Upper lobe of right lung (tissue), 1 donor: Measurements from ENCODE around the gene ZFTA. TPM values are rescaled to one million over a fixed set of nuclear protein-coding genes. Genes with fewer than 3 reads are reported as not detected.
A peak's percentile ranks its signal among the peaks of the same experiment; 100 is the strongest.

Source experiments
- ATAC-seq: fragments of 200-7000 bp; cut with Tn5 transposase; one replicate; pipeline ENCODE4 v1.9.1; 2020; ENCODE audit warnings: mild to moderate bottlenecking, moderate library complexity
- DNase-seq: peaks from one replicate; pipeline ENCODE4 v3.0.0-alpha.2; 2020
- H3K27ac ChIP-seq: fragments of 200-600 bp; one replicate; pipeline ENCODE4 v1.8.0; 2022
- H3K27me3 ChIP-seq: fragments of 200-600 bp; one replicate; pipeline ENCODE4 v1.8.0; 2022; ENCODE audit warnings: mild to moderate bottlenecking
- H3K36me3 ChIP-seq: fragments of 200-600 bp; one replicate; pipeline ENCODE4 v1.8.0; 2022
- H3K4me1 ChIP-seq: fragments of 200-600 bp; one replicate; pipeline ENCODE4 v1.8.0; 2022
- H3K4me3 ChIP-seq: fragments of 200-600 bp; one replicate; pipeline ENCODE4 v1.8.0; 2022; ENCODE audit warnings: mild to moderate bottlenecking
- H3K9me3 ChIP-seq: fragments of 200-600 bp; one replicate; pipeline ENCODE4 v1.8.0; 2022
- intact Hi-C: fragments of 100-400 bp; cut with DNase I; formaldehyde crosslinking; loops from one replicate; pipeline ENCODE4 v1.11.0; 2022
- total RNA-seq: library from RNA; stranded (reverse); fragmentation: NEBNext Ultra II Directional; extraction: Animal tissue kit (Norgen Biotek cat#: 25700); gene quantifications from one replicate; pipeline ENCODE4 v1.2.1, GENCODE V29; 2021
- TF ChIP-seq, protein P1 (sequence below): fragments of 200-600 bp; IDR thresholded peaks from one replicate; pipeline ENCODE4 v1.8.0; 2022; ENCODE audit warnings: antibody characterized with exemption
- donor health status: DM: no; HTN: yes; CAD: no; lungs with severe emphysema.

Gene ZFTA
- total RNA-seq, 1 donor from 2014 or later: 9.5 TPM

GRCh38 chr11:63770763-63771162 is 2.2 kb upstream of the ZFTA start:
- TF ChIP-seq, protein P1, sequence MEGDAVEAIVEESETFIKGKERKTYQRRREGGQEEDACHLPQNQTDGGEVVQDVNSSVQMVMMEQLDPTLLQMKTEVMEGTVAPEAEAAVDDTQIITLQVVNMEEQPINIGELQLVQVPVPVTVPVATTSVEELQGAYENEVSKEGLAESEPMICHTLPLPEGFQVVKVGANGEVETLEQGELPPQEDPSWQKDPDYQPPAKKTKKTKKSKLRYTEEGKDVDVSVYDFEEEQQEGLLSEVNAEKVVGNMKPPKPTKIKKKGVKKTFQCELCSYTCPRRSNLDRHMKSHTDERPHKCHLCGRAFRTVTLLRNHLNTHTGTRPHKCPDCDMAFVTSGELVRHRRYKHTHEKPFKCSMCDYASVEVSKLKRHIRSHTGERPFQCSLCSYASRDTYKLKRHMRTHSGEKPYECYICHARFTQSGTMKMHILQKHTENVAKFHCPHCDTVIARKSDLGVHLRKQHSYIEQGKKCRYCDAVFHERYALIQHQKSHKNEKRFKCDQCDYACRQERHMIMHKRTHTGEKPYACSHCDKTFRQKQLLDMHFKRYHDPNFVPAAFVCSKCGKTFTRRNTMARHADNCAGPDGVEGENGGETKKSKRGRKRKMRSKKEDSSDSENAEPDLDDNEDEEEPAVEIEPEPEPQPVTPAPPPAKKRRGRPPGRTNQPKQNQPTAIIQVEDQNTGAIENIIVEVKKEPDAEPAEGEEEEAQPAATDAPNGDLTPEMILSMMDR: no peak
- ATAC-seq (no peak), DNase-seq (no peak)
- Histone ChIP-seq H3K27ac (no peak overlapping the region), H3K4me1 (peaks cover 22% of the 10 kb centered on the region), H3K27me3 (no peaks in the 10 kb centered on the region), H3K4me3 (no peak overlapping the region), H3K9me3 (no peaks in the 10 kb centered on the region), H3K36me3 (no peaks in the 10 kb centered on the region)
- intact Hi-C loops: no loop called here

- Histone ChIP-seq H3K27ac (peak overlapping the region; percentile 55), H3K27me3 (no peaks in the 10 kb centered on the region), H3K36me3 (no peaks in the 10 kb centered on the region), H3K4me3 (peak overlapping the region; percentile 82), H3K4me1 (peaks cover 22% of the 10 kb centered on the region), H3K9me3 (no peaks in the 10 kb centered on the region)
- intact Hi-C loops: no loop called here
- no peak for DNase-seq
- no peak for ATAC-seq
- TF ChIP-seq, protein P1: no peak
These were observed 1.3 kb upstream of the ZFTA start for GRCh38 chr11:63769714-63770455.

DNA sequence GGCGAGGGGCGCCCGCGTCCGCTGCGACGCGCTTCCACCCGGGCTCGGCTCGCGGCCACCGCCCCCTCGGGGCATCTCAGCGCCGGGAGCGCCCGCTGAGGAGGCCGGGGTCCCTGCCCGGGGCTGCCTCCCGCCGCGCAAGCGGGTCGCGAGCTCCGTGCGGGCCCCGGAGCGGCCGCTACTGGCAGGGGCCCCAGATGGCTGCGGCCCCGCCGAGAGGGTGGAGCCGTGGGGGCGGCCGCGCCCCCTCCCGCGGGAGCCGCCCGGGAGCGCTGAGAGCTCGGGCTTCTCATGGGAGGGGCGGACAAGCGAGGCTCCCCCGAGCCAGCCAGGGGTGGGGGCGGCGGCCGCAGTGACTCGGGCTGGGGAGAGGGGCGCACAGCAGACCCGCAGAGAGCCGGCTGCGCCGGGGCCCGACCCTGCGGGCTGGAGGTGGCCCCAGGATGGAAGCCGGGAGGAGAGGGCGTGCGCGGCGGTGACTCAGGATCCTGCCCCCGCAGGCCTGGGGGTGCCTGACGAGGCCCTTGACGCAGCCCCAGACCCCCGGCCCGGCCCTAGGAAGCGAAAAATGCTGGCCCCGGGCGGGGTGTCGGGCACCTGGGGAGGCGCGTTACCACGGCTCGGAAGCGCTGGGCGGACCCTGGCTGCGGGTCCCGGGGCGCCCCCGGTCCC is 603 bp upstream of the ZFTA start:
- ATAC-seq (peak; percentile 56), DNase-seq (peak; percentile 70)
- Histone ChIP-seq H3K4me3 (peak overlapping the region; percentile 82), H3K36me3 (no peaks in the 10 kb centered on the region), H3K9me3 (no peaks in the 10 kb centered on the region), H3K27me3 (no peaks in the 10 kb centered on the region), H3K27ac (peak overlapping the region; percentile 55), H3K4me1 (peaks cover 22% of the 10 kb centered on the region)
- TF ChIP-seq, protein P1: no peak
- intact Hi-C loops: no loop called here

- peak overlapping the region; percentile 82 for H3K4me3 ChIP-seq
- TF ChIP-seq, protein P1: no peak
- peak overlapping the region; percentile 68 for H3K27ac ChIP-seq
- peak; percentile 31 for ATAC-seq
- no peaks in the 10 kb centered on the region for H3K27me3 ChIP-seq
- H3K36me3 ChIP-seq: no peaks in the 10 kb centered on the region
- H3K4me1 ChIP-seq: peaks cover 22% of the 10 kb centered on the region
- intact Hi-C loops: no loop called here
- H3K9me3 ChIP-seq: no peaks in the 10 kb centered on the region
- DNase-seq: peak; percentile 68
These were observed 874 bp downstream of the ZFTA start for GRCh38 chr11:63767565-63768236.

DNA sequence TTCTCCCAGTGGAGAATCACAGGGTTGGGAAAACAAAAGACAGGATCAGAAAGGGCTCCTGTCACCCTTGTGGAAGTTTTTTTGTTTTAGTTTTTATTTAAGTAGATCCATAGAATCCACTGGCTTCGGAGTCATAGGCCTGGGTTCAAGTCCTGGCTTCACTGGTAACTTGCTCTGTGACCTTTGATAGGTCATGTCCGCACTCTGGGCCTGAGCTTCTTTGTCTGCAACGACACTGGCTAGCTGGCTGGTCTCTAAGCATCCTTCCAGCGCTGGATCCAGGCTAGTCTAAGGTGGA is 1.4 kb downstream of the ZFTA start:
- no peaks in the 10 kb centered on the region for H3K27me3 ChIP-seq
- H3K4me3 ChIP-seq: peak overlapping the region; percentile 82
- intact Hi-C loops: no loop called here
- TF ChIP-seq, protein P1: no peak
- no peaks in the 10 kb centered on the region for H3K9me3 ChIP-seq
- ATAC-seq: no peak
- no peaks in the 10 kb centered on the region for H3K36me3 ChIP-seq
- no peak for DNase-seq
- peak overlapping the region; percentile 68 for H3K27ac ChIP-seq
- H3K4me1 ChIP-seq: peaks cover 22% of the 10 kb centered on the region
